HepG2 (cell line): ENCODE results near the gene IFITM10. TPM values are rescaled to one million over a fixed set of nuclear protein-coding genes. Genes with fewer than 3 reads are reported as not detected.
"Not testable (repeated sequence)": the region's sequence is repeated elsewhere in the genome, so short reads cannot be mapped to it uniquely, and the experiment has no call there.

Source experiments
- ATAC-seq: fragments of 200-7000 bp; cut with Tn5 transposase; 3 replicates; pipeline ENCODE4 v1.9.1; 2020; ENCODE audit warnings: mild to moderate bottlenecking, moderate library complexity
- BruUV-seq: library from RNA; stranded (reverse); fragments of 400-500 nt; replicated peaks from 2 replicates; lab custom pipeline; 2021; lab: Mats Ljungman, UMichigan
- CTCF ChIA-PET: fragments of 300-600 bp; formaldehyde crosslinking; extraction: SDS; loops from one replicate; lab custom pipeline; 2021; ENCODE audit warnings: low total read pairs, inconsistent platforms, low intra/inter-chr PET ratio; lab: Yijun Ruan, JAX
- POLR2A ChIA-PET: fragments of 350-600 bp; sonication (Branson Sonifier 250); formaldehyde crosslinking; loops from one replicate; lab custom pipeline; 2020; ENCODE audit warnings: antibody characterized with exemption, inconsistent platforms; lab: Yijun Ruan, JAX
- DNase-seq: peaks from one replicate; pipeline ENCODE4 v3.0.0-alpha.2; 2015; ENCODE audit warnings: low spot score
- FAIRE-seq: peaks from 3 replicates; lab custom pipeline; 2011; peaks lifted over from hg19 to GRCh38; lab: Jason Lieb, UNC
- H2AFZ ChIP-seq: one replicate; pipeline ENCODE4 v1.6.1; 2011; ENCODE audit warnings: low read length, inconsistent platforms
- H3K27ac ChIP-seq: fragments of 300-600 bp; 3 replicates; pipeline ENCODE4 v1.8.0; 2011; ENCODE audit warnings: mixed run types, mild to moderate bottlenecking, mixed read lengths, low read length, inconsistent platforms; ENCODE audit not compliant: insufficient read depth; ENCODE audit errors: extremely low read length
- H3K27me3 ChIP-seq, 2 experiments: fragments of 200-600 bp in 1 of 2; 2 replicates in 1 of 2; 3 replicates in 1 of 2; pipeline versions ENCODE4 v1.6.0 to v1.8.0; 2011; ENCODE audit warnings: low read length in 2 of 2, mild to moderate bottlenecking in 2 of 2, moderate library complexity in 2 of 2, inconsistent platforms in 1 of 2; ENCODE audit not compliant: insufficient read depth in 2 of 2, control insufficient read depth in 1 of 2
- H3K36me3 ChIP-seq, 2 experiments: fragments of 200-600 bp in 1 of 2; replicated peaks in 1 of 2; 2 replicates in 1 of 2; 3 replicates in 1 of 2; pipeline versions ENCODE4 v1.5.1 to v1.8.0; 2011; ENCODE audit warnings: low read length in 2 of 2, inconsistent platforms in 1 of 2; ENCODE audit not compliant: insufficient read depth in 2 of 2, control insufficient read depth in 1 of 2
- H3K4me1 ChIP-seq: 2 replicates; pipeline ENCODE4 v1.5.1; 2012; ENCODE audit warnings: low read length, inconsistent platforms; ENCODE audit not compliant: insufficient read depth
- H3K4me2 ChIP-seq: 2 replicates; pipeline ENCODE4 v1.6.0; 2011; ENCODE audit warnings: low read depth, low read length, inconsistent platforms
- H3K4me3 ChIP-seq, 3 experiments: fragments of 200-600 bp in 1 of 3; sonication (generic), shearing (Covaris generic) in 1 of 3; replicated peaks in 1 of 3; 2 replicates each; pipeline ENCODE4 v1.5.1; 2011 to 2016; ENCODE audit warnings: low read length in 3 of 3, inconsistent platforms in 2 of 3, low read depth in 2 of 3, mild to moderate bottlenecking in 2 of 3, control low read depth in 1 of 3, mixed read lengths in 1 of 3; ENCODE audit not compliant: insufficient read depth in 1 of 3
- H3K79me2 ChIP-seq: one replicate; pipeline ENCODE4 v1.6.1; 2011; ENCODE audit warnings: low read length, inconsistent platforms; ENCODE audit not compliant: insufficient read depth
- H3K9ac ChIP-seq: 2 replicates; pipeline ENCODE4 v1.6.0; 2011; ENCODE audit warnings: mild to moderate bottlenecking, low read depth, low read length, inconsistent platforms; ENCODE audit not compliant: insufficient read depth
- H3K9me3 ChIP-seq: 2 replicates; pipeline ENCODE4 v1.5.1; 2012; ENCODE audit warnings: mild to moderate bottlenecking, low read length
- H4K20me1 ChIP-seq: 2 replicates; pipeline ENCODE4 v1.6.0; 2011; ENCODE audit warnings: inconsistent platforms, mild to moderate bottlenecking, low read length, moderate library complexity; ENCODE audit not compliant: insufficient read depth
- ARNTL ChIP-seq: sonication (generic); formaldehyde crosslinking; IDR thresholded peaks from 2 replicates; pipeline ENCODE4 v1.4.0; 2020; ENCODE audit warnings: mild to moderate bottlenecking, missing genetic modification reagents
- DBP ChIP-seq: sonication (generic); formaldehyde crosslinking; IDR thresholded peaks from 2 replicates; pipeline ENCODE4 v1.4.0; 2020; ENCODE audit warnings: missing genetic modification reagents; ENCODE audit errors: not compliant biosample characterization
- E2F2 ChIP-seq: sonication (generic); formaldehyde crosslinking; IDR thresholded peaks from 2 replicates; pipeline ENCODE4 v1.4.0; 2020; ENCODE audit warnings: missing genetic modification reagents, borderline replicate concordance
- FOSL2 ChIP-seq: sonication (generic); formaldehyde crosslinking; IDR thresholded peaks from 2 replicates; pipeline ENCODE4 v1.4.0; 2020; ENCODE audit warnings: missing genetic modification reagents
- HMGA1 ChIP-seq: sonication (generic); formaldehyde crosslinking; conservative IDR thresholded peaks from 2 replicates; pipeline ENCODE4 v1.4.0; 2020; ENCODE audit warnings: missing genetic modification reagents
- MAFK ChIP-seq, 2 experiments: IDR thresholded peaks in 1 of 2; conservative IDR thresholded peaks in 1 of 2; 2 replicates each; pipeline ENCODE4 v1.6.1; 2011; ENCODE audit warnings: improper control_type of control experiment in 2 of 2, low read length in 2 of 2
- PPARG ChIP-seq: conservative IDR thresholded peaks from 2 replicates; pipeline ENCODE4 v1.6.1; 2016; ENCODE audit warnings: missing biosample characterization, missing genetic modification reagents
- TFAP4 ChIP-seq: sonication (generic); IDR thresholded peaks from 2 replicates; pipeline ENCODE4 v1.6.1; 2016; ENCODE audit warnings: low read depth, borderline replicate concordance
- ZBTB10 ChIP-seq: sonication (generic); formaldehyde crosslinking; IDR thresholded peaks from 2 replicates; pipeline ENCODE4 v1.4.0; 2020; ENCODE audit warnings: missing genetic modification reagents, borderline replicate concordance
- ZNF205 ChIP-seq: IDR thresholded peaks from 2 replicates; pipeline ENCODE4 v1.6.1; 2018; ENCODE audit warnings: missing biosample characterization, missing genetic modification reagents
- ZNF354B ChIP-seq: sonication (generic); formaldehyde crosslinking; IDR thresholded peaks from 2 replicates; pipeline ENCODE4 v1.8.0; 2022; ENCODE audit warnings: mild to moderate bottlenecking, missing genetic modification reagents
- ZNF878 ChIP-seq: sonication (generic); formaldehyde crosslinking; IDR thresholded peaks from 2 replicates; pipeline ENCODE4 v1.8.1; 2023; ENCODE audit warnings: mild to moderate bottlenecking, missing genetic modification reagents, moderate library complexity
- WGBS: methylation state at CpG from one replicate; pipeline ENCODE4 v1.1.6; 2017; ENCODE audit warnings: low lambda C conversion rate; 5-methylcytosine and 5-hydroxymethylcytosine counted together
- in situ Hi-C: cut with HindIII; loops from 2 replicates; pipeline ENCODE4 v1.10.0; 2017; ENCODE audit warnings: low pct_unique_long_range_greater_than_20kb; ENCODE audit not compliant: extremely low pct_ligation_motif_present
- intact Hi-C: fragments of 100-400 bp; cut with micrococcal nuclease; formaldehyde crosslinking; loops from one replicate; pipeline ENCODE4 v1.10.0; 2022; ENCODE audit not compliant: unreplicated experiment
- polyA plus RNA-seq, 8 experiments: library from polyadenylated mRNA; depleted of rRNA in 3 of 8; stranded (reverse) in 7 of 8; unstranded in 1 of 8; fragments of >200 nt; fragmentation: Illumina TruSeq in 4 of 8; extraction: Trizol in 4 of 8; gene quantifications; 2 replicates each; pipeline versions ENCODE4 v1.2.1 to v1.2.3, GENCODE V29; 2011 to 2016; ENCODE audit warnings: low read depth in 4 of 8, missing spikeins in 1 of 8, mixed read lengths in 1 of 8; ENCODE audit not compliant: insufficient read depth in 1 of 8
- total RNA-seq, 5 experiments: library from RNA; depleted of rRNA; stranded (reverse); fragments of >200 nt; fragmentation: Illumina TruSeq; extraction: Trizol; gene quantifications; 2 replicates each; pipeline ENCODE4 v1.2.3, GENCODE V29; 2016; ENCODE audit warnings: low read depth in 1 of 5

Gene IFITM10
- total and polyA plus RNA-seq, 2 of the 13 experiments (the other 11 are each of a cell fraction or from before 2014, with no cell fraction given) = 0.09 to 0.13 TPM

- TF ChIP-seq FOSL2 (CRISPR knock-in tag) (peak; percentile 76), MAFK (conservative IDR thresholded peaks at IDR 0.05 in 1 of 2, IDR thresholded peaks at IDR 0.05 in 1 of 2; ENCODE audit: low read length in 2 of 2) (peak; percentile 19 to 28; a peak in 1 of 4 replicates), TFAP4 (peak; percentile 63; the same call in 1 of the 2 replicates)
- H3K4me2 ChIP-seq, H3K36me3 ChIP-seq, H3K9ac ChIP-seq, ATAC-seq, CTCF ChIA-PET, intact Hi-C loops, H3K79me2 ChIP-seq, H3K4me3 ChIP-seq, FAIRE-seq, H4K20me1 ChIP-seq, H3K9me3 ChIP-seq, DNase-seq, H2AFZ ChIP-seq, H3K27ac ChIP-seq, BruUV-seq, in situ Hi-C loops: not testable (repeated sequence)
- POLR2A ChIA-PET = interaction anchor here (0.9 kb wide), 1 partner anchor 76 kb away, joined by 3 read pairs; no protein-coding TSS in a partner anchor
- Histone ChIP-seq H3K4me1 (peaks cover 17% of the 10 kb centered on the region), H3K27me3 (peaks cover 5 to 54% of the 10 kb centered on the region in 2 experiments; a peak in 4 of 5 replicates)
- 49% methylated on average over 8 of the region's 9 CpGs for WGBS
Observed at GRCh38 chr11:1769304-1769936, 19.0 kb upstream of the IFITM10 start.

- CTCF ChIA-PET = no interaction called here
- FAIRE-seq = no peak
- in situ Hi-C loops = no loop called here
- no TSS peak for BruUV-seq
- ATAC-seq = no peak
- Histone ChIP-seq H3K9me3 (no peaks in the 10 kb centered on the region), H3K27ac (no peak overlapping the region), H3K4me1 (peaks cover 16% of the 10 kb centered on the region), H3K27me3 (peaks cover 3 to 42% of the 10 kb centered on the region in 2 experiments; a peak in 4 of 5 replicates), H2AFZ (no peak overlapping the region), H3K4me3 (no peak overlapping the region), H3K9ac (no peak overlapping the region), H3K36me3 (no peaks in the 10 kb centered on the region), H3K79me2 (peaks cover 2% of the 10 kb centered on the region), H4K20me1 (no peaks in the 10 kb centered on the region), H3K4me2 (no peak overlapping the region)
- intact Hi-C loops = no loop called here
- POLR2A ChIA-PET = no interaction called here
- DNase-seq = no peak
- WGBS = 71% methylated on average over 7 of the region's 7 CpGs
- TF ChIP-seq ZBTB10 (CRISPR knock-in tag) = no peak
- TF ChIP-seq HMGA1 (CRISPR knock-in tag) = no peak
- TF ChIP-seq ZNF205 (CRISPR knock-in tag) = no peak
- TF ChIP-seq ARNTL = no peak
- TF ChIP-seq ZNF354B (CRISPR knock-in tag) = no peak
- no peak for TF ChIP-seq ZNF878
- no peak for TF ChIP-seq DBP (CRISPR knock-in tag)
- no peak for TF ChIP-seq PPARG (CRISPR knock-in tag)
- no peak for TF ChIP-seq E2F2 (CRISPR knock-in tag)
Observed at GRCh38 chr11:1768141-1768469, 17.7 kb upstream of the IFITM10 start.
